Memory B cell (primary cell): Measurements from ENCODE around the gene TNS1.
"Not testable (repeated sequence)": the region's sequence is repeated elsewhere in the genome, so short reads cannot be mapped to it uniquely, and the experiment has no call there.

Experiments used
- ATAC-seq: fragments of 150-1000 bp; cut with Tn5 transposase; 2 replicates; pipeline ENCODE4 v1.10.0; 2021; ENCODE audit warnings: low read depth, mild to moderate bottlenecking, moderate library complexity
- DNase-seq, 2 donors: peaks; one replicate each; pipeline ENCODE4 v3.0.0; 2022; ENCODE audit warnings: low spot score in 2 of 2
- H3K27ac Mint-ChIP-seq: one replicate; pipeline ENCODE4 v1.8.0; 2022; ENCODE audit warnings: mild to moderate bottlenecking, moderate library complexity, mixed read lengths
- H3K27me3 Mint-ChIP-seq: one replicate; pipeline ENCODE4 v1.8.0; 2022; ENCODE audit warnings: mixed read lengths
- H3K36me3 Mint-ChIP-seq: one replicate; pipeline ENCODE4 v1.8.0; 2022; ENCODE audit warnings: mild to moderate bottlenecking, mixed read lengths
- H3K4me1 Mint-ChIP-seq: one replicate; pipeline ENCODE4 v1.8.0; 2022; ENCODE audit warnings: mixed read lengths
- H3K4me3 Mint-ChIP-seq: one replicate; pipeline ENCODE4 v1.8.0; 2022; ENCODE audit warnings: mild to moderate bottlenecking, moderate library complexity, mixed read lengths
- H3K9me3 Mint-ChIP-seq: one replicate; pipeline ENCODE4 v1.8.0; 2022; ENCODE audit warnings: mixed read lengths

TNS1 gene

GRCh38 chr2:217794133-217794986 lies 208.4 kb downstream of the TNS1 start:
- DNase-seq = no peak
- ATAC-seq = no peak
- Mint-ChIP-seq H3K27me3 (peaks cover 2% of the 10 kb centered on the region), H3K36me3 (no peaks in the 10 kb centered on the region), H3K9me3 (no peaks in the 10 kb centered on the region), H3K4me1 (peaks cover 16% of the 10 kb centered on the region), H3K27ac (no peak overlapping the region), H3K4me3 (no peak overlapping the region)

DNA sequence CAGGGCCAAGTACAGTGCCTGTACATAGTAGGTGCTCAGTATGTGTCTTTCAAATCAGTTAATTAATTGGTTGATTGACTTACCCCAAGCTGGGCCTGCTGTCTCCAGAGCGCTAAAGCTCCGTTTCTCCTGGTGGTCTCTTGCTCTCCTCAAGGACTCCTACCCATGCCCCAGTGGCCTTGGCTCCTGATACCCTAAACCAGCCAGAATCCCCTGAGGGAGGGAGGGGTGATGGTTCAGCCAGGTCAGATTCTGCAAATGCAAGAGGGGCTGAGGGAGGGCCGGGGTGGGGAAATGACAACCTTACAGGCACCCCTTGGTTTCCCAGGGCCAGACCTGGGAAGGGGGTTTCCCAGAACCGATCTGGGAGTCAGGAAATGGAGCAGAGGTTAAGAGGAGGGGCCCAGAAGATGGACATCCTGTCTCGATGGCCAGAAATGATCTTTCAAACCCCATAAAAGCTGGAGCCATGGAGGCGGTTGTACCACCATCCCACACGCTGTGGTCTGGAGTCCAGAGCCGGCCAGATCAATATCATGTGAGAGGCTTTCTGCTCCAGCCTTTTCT lies 209.1 kb downstream of the TNS1 start:
- H3K4me1 Mint-ChIP-seq = peaks cover 12% of the 10 kb centered on the region
- no peak for ATAC-seq

DNA sequence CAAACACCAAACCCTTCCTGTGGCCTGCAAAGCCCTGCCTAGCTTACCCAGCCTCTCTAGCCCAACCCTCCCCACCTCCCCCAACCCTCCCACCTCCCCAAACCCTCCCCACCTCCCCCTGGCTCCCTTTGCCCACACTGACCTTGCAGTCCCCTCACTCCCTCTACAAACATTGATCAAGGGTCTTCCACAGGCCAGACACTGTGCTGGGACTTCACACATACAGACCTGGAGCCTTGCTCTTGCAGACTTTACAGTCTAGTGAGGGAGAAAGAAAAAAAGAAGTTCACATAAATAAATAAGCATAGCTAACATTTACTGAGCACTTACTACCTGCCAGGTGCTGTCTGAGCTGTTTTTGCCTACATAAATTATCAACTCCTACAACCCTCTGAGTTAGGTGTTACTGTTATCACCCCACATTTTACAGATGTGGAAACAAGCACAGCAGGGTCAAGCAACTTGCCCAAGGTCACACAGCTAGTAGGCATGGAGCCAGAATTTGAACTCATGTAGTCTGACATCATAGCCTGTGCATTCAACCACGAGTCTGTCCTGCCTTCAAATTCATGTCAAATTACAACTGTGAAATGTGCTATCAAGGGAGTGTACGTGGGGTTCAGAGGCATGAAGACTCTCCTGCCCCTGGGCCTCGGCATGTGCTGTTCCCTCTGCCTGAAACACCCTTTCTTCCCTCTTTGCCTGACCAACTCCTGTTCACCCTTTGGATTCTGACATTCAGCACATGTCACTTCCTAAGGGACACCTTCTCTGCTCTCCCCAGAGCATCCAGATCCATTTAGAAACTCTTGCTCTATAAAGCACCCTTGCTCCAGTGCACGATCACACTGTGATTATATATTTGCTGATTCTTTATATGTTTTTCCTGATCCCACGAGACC lies 209.9 kb downstream of the TNS1 start:
- H3K27ac Mint-ChIP-seq = no peak overlapping the region
- H3K4me3 Mint-ChIP-seq = no peak overlapping the region
- H3K36me3 Mint-ChIP-seq = no peaks in the 10 kb centered on the region
- no peaks in the 10 kb centered on the region for H3K9me3 Mint-ChIP-seq
- peaks cover 2% of the 10 kb centered on the region for H3K27me3 Mint-ChIP-seq
- no peak for ATAC-seq
- H3K4me1 Mint-ChIP-seq = peaks cover 12% of the 10 kb centered on the region
- DNase-seq = no peak

More for the DNA sequence above, 209.1 kb downstream of the TNS1 start:
- Mint-ChIP-seq H3K4me3 (no peak overlapping the region), H3K27ac (no peak overlapping the region), H3K9me3 (no peaks in the 10 kb centered on the region), H3K36me3 (no peaks in the 10 kb centered on the region), H3K27me3 (peaks cover 2% of the 10 kb centered on the region)
- DNase-seq = no peak

DNA sequence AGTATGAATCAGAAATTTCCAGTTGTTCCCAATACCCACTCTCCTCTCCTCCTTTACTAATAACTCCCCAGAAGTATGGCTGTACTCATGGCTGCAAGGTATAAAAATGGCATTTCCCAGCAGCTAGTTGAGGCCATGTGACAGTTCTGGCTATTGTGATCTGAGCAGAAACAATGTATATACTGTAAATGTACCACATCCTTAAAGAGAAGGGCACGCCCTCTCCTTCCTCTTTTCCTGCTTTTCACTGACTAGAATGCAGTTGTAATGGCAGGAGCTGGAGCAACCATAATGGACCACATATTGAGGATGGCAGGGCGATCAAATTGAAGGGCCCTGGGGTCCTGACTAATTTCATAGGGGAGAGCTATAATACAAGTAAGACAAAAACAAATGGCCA lies 211.2 kb downstream of the TNS1 start:
- Mint-ChIP-seq H3K9me3 (no peaks in the 10 kb centered on the region), H3K27ac (no peak overlapping the region), H3K4me1 (peaks cover 12% of the 10 kb centered on the region), H3K4me3 (no peak overlapping the region), H3K36me3 (no peaks in the 10 kb centered on the region), H3K27me3 (peaks cover 2% of the 10 kb centered on the region)
- DNase-seq = no peak
- no peak for ATAC-seq

DNA sequence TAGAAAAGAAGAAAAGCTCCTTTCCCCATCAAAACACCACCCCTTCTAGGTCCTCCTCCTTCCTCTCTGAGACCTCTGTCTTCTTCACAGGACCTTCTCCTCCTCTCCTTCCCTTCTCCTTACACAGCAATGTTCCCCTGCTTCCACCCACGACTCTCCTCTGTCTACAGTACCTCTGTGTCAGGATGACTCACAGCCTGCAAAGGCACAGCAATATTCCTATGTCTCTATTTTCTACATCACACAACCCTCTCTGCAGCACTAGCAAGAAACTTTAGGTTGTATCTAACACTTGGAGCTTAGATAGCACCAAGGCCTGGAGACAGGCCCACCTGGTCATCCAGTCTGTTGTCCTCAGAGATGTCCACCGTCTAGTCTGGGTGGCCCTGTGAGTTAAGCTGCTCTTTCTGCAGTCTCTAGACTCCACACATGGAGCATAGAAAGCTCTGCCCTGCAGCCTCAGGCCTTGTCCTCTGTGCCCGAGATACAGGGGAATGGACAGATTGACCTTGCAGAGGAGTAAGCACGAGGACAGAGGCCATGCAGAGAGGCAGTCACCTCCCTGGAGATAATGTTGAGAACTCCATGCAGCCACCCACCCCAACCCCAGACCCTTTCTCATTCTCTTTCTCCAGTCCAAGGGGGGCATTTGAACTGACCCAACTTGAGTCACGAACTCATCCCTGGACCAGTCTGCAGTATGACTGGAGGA lies 212.0 kb downstream of the TNS1 start:
- Mint-ChIP-seq H3K9me3 (no peaks in the 10 kb centered on the region), H3K4me3 (peak overlapping the region; percentile 81), H3K4me1 (peaks cover 12% of the 10 kb centered on the region), H3K27ac (peak overlapping the region; percentile 25), H3K27me3 (peaks cover 2% of the 10 kb centered on the region), H3K36me3 (no peaks in the 10 kb centered on the region)
- no peak for DNase-seq
- no peak for ATAC-seq

- H3K27me3 Mint-ChIP-seq = peaks cover 2% of the 10 kb centered on the region
- H3K27ac Mint-ChIP-seq = peak overlapping the region; percentile 25
- peak; percentile 73 for ATAC-seq
- no peaks in the 10 kb centered on the region for H3K36me3 Mint-ChIP-seq
- no peaks in the 10 kb centered on the region for H3K9me3 Mint-ChIP-seq
- H3K4me3 Mint-ChIP-seq = peak overlapping the region; percentile 81
- H3K4me1 Mint-ChIP-seq = peaks cover 16% of the 10 kb centered on the region
- no peak for DNase-seq
Measured at GRCh38 chr2:217790195-217790594, 212.6 kb downstream of the TNS1 start.

- ATAC-seq (peak; percentile 31), DNase-seq (no peak)
- Mint-ChIP-seq H3K27ac (peak overlapping the region; percentile 25), H3K36me3 (no peaks in the 10 kb centered on the region), H3K4me3 (peak overlapping the region; percentile 81), H3K4me1 (peaks cover 16% of the 10 kb centered on the region), H3K9me3 (no peaks in the 10 kb centered on the region), H3K27me3 (peaks cover 2% of the 10 kb centered on the region)
Measured at GRCh38 chr2:217789736-217790181, 213.0 kb downstream of the TNS1 start.

- H3K4me1 Mint-ChIP-seq = peaks cover 16% of the 10 kb centered on the region
- ATAC-seq = peak; percentile 52
- peak; percentile 75 to 88 for DNase-seq
- peak overlapping the region; percentile 81 for H3K4me3 Mint-ChIP-seq
- H3K36me3 Mint-ChIP-seq = no peaks in the 10 kb centered on the region
- H3K27ac Mint-ChIP-seq = no peak overlapping the region
- peaks cover 4% of the 10 kb centered on the region for H3K27me3 Mint-ChIP-seq
- H3K9me3 Mint-ChIP-seq = peaks cover 2% of the 10 kb centered on the region
Measured at GRCh38 chr2:217789003-217789735, 213.6 kb downstream of the TNS1 start.

DNA sequence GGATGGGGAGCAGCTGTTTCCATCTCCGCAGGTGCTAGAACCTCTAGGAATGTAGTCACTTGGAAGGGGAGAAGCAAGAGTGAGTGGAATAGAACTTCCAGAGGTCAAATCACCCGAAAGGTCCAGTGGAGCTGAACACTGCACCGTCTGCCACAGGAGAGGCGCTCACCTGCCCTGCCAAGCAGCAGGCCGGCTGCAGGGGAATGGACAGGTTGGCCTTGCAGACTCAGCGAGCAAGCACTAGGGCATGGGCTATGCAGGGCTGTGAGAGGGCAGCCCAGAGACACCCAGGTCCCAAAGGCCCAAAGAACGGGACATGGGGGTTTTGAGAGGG lies 214.2 kb downstream of the TNS1 start:
- no peak overlapping the region for H3K27ac Mint-ChIP-seq
- peak overlapping the region; percentile 18 for H3K4me3 Mint-ChIP-seq
- no peaks in the 10 kb centered on the region for H3K36me3 Mint-ChIP-seq
- DNase-seq (no peak), ATAC-seq (no peak)
- peaks cover 4% of the 10 kb centered on the region for H3K27me3 Mint-ChIP-seq
- H3K9me3 Mint-ChIP-seq = peaks cover 2% of the 10 kb centered on the region
- peaks cover 16% of the 10 kb centered on the region for H3K4me1 Mint-ChIP-seq

- peaks cover 9% of the 10 kb centered on the region for H3K9me3 Mint-ChIP-seq
- H3K27ac Mint-ChIP-seq = no peak overlapping the region
- DNase-seq (no peak), ATAC-seq (no peak)
- peaks cover 4% of the 10 kb centered on the region for H3K27me3 Mint-ChIP-seq
- H3K4me1 Mint-ChIP-seq = peaks cover 16% of the 10 kb centered on the region
- H3K36me3 Mint-ChIP-seq = no peaks in the 10 kb centered on the region
- H3K4me3 Mint-ChIP-seq = no peak overlapping the region
Measured at GRCh38 chr2:217787160-217787877, 215.5 kb downstream of the TNS1 start.

GRCh38 chr2:217786560-217786959 lies 216.2 kb downstream of the TNS1 start:
- not testable (repeated sequence) for H3K27ac Mint-ChIP-seq, H3K36me3 Mint-ChIP-seq, H3K4me3 Mint-ChIP-seq, ATAC-seq, H3K27me3 Mint-ChIP-seq, DNase-seq
- H3K4me1 Mint-ChIP-seq = peaks cover 15% of the 10 kb centered on the region
- peaks cover 10% of the 10 kb centered on the region for H3K9me3 Mint-ChIP-seq

DNA sequence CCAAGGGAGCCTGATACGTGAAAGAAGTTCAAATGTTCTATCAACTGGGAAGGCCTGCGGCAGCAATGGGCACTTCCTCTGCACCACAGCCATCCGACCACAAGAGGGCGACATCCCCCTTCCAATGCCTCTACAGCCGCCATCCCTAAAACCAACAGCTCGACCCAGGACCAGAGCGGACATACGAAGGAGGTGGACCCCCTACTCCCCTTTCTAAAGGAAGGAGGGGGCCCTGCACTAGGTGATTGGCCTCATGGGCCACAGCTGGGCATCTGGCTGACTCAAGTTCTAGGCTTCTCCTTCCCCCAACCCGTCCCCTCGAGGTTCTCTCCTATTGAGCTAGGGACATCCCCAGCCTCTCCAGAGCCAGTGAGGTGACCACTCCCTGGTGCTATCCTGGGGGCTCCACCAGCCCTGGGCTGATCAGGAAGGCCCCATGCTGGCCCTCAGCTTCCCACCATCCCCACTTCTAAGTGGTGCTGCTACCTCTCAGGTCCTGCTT lies 217.2 kb downstream of the TNS1 start:
- H3K27ac Mint-ChIP-seq = no peak overlapping the region
- no peak overlapping the region for H3K4me3 Mint-ChIP-seq
- peaks cover 10% of the 10 kb centered on the region for H3K4me1 Mint-ChIP-seq
- DNase-seq = peak; percentile 74 to 82
- peaks cover 2% of the 10 kb centered on the region for H3K36me3 Mint-ChIP-seq
- H3K27me3 Mint-ChIP-seq = peaks cover 3% of the 10 kb centered on the region
- ATAC-seq = peak; percentile 62
- H3K9me3 Mint-ChIP-seq = peaks cover 10% of the 10 kb centered on the region
